Liver (tissue), 9 donors: ENCODE data around the gene PDLIM3. TPM values are rescaled to one million over a fixed set of nuclear protein-coding genes. Genes with fewer than 3 reads are reported as not detected.

Experiments
- DNase-seq: peaks from one replicate; pipeline ENCODE4 v3.0.0-alpha.2; 2017; ENCODE audit warnings: low spot score
- H3K27ac ChIP-seq, 2 donors: one replicate each; pipeline ENCODE4 v1.7.0; 2013; ENCODE audit warnings: inconsistent platforms in 2 of 2, low read length in 2 of 2, control low read depth in 1 of 2, low read depth in 1 of 2, mild to moderate bottlenecking in 1 of 2
- H3K27me3 ChIP-seq, 4 donors: one replicate each; pipeline versions ENCODE4 v1.6.1 to v1.7.0; 2013; ENCODE audit warnings: low read length in 3 of 4, inconsistent platforms in 1 of 4, mild to moderate bottlenecking in 1 of 4, moderate library complexity in 1 of 4; ENCODE audit not compliant: control insufficient read depth in 4 of 4, insufficient read depth in 4 of 4
- H3K36me3 ChIP-seq, 4 donors: one replicate each; pipeline versions ENCODE4 v1.6.1 to v1.7.0; 2013; ENCODE audit warnings: low read length in 3 of 4, mild to moderate bottlenecking in 3 of 4, low read depth in 1 of 4, moderate library complexity in 1 of 4; ENCODE audit not compliant: control insufficient read depth in 4 of 4, insufficient read depth in 3 of 4
- H3K4me1 ChIP-seq, 4 donors: one replicate each; pipeline versions ENCODE4 v1.6.1 to v1.7.0; 2013; ENCODE audit warnings: low read length in 3 of 4, mild to moderate bottlenecking in 3 of 4, moderate library complexity in 1 of 4; ENCODE audit not compliant: control insufficient read depth in 4 of 4, insufficient read depth in 4 of 4
- H3K4me3 ChIP-seq, 3 donors: one replicate each; pipeline versions ENCODE4 v1.6.1 to v1.7.0; 2013; ENCODE audit warnings: low read length in 3 of 3, control low read depth in 1 of 3, low read depth in 1 of 3, mild to moderate bottlenecking in 1 of 3
- H3K9ac ChIP-seq, 2 donors: one replicate each; pipeline ENCODE4 v1.7.0; 2013; ENCODE audit warnings: low read length in 2 of 2, mild to moderate bottlenecking in 2 of 2, moderate library complexity in 2 of 2, control low read depth in 1 of 2, low read depth in 1 of 2
- H3K9me3 ChIP-seq, 4 donors: one replicate each; pipeline versions ENCODE4 v1.6.1 to v1.7.0; 2013; ENCODE audit warnings: low read length in 3 of 4; ENCODE audit not compliant: control insufficient read depth in 4 of 4
- ATF3 ChIP-seq: IDR thresholded peaks from 2 replicates; pipeline ENCODE4 v1.6.1; 2016; ENCODE audit warnings: antibody characterized with exemption
- CTCF ChIP-seq: fragments of 150-350 bp; IDR thresholded peaks from 2 replicates; pipeline ENCODE4 v1.5.1; 2017; ENCODE audit warnings: improper control_type of control experiment, low read depth, low read length; ENCODE audit not compliant: missing input control
- EGR1 ChIP-seq, 2 donors: IDR thresholded peaks; 2 replicates each; pipeline ENCODE4 v1.6.1; 2016 to 2018; ENCODE audit warnings: antibody characterized with exemption in 2 of 2, low read depth in 2 of 2
- FOXA1 ChIP-seq: IDR thresholded peaks from 2 replicates; pipeline ENCODE4 v1.6.1; 2016; ENCODE audit warnings: antibody characterized with exemption
- FOXA2 ChIP-seq: IDR thresholded peaks from 2 replicates; pipeline ENCODE4 v1.6.1; 2016; ENCODE audit warnings: antibody characterized with exemption
- GABPA ChIP-seq, 2 donors: IDR thresholded peaks in 1 of 2; conservative IDR thresholded peaks in 1 of 2; 2 replicates each; pipeline ENCODE4 v1.6.1; 2016; ENCODE audit warnings: antibody characterized with exemption in 2 of 2, mild to moderate bottlenecking in 1 of 2, moderate library complexity in 1 of 2
- HNF4A ChIP-seq, 2 donors: conservative IDR thresholded peaks; 2 replicates each; pipeline ENCODE4 v1.6.1; 2016; ENCODE audit warnings: antibody characterized with exemption in 2 of 2, mild to moderate bottlenecking in 2 of 2
- HNF4G ChIP-seq: IDR thresholded peaks from 2 replicates; pipeline ENCODE4 v1.6.1; 2016; ENCODE audit warnings: antibody characterized with exemption
- JUND ChIP-seq, 2 donors: IDR thresholded peaks; 2 replicates each; pipeline ENCODE4 v1.6.1; 2016; ENCODE audit warnings: antibody characterized with exemption in 2 of 2
- MAX ChIP-seq: IDR thresholded peaks from 2 replicates; pipeline ENCODE4 v1.6.1; 2016; ENCODE audit warnings: antibody characterized with exemption
- NR2F2 ChIP-seq: IDR thresholded peaks from 2 replicates; pipeline ENCODE4 v1.6.1; 2016; ENCODE audit warnings: antibody characterized with exemption
- RAD21 ChIP-seq, 2 donors: IDR thresholded peaks; 2 replicates each; pipeline ENCODE4 v1.6.1; 2016; ENCODE audit warnings: antibody characterized with exemption in 2 of 2, mild to moderate bottlenecking in 2 of 2
- RXRA ChIP-seq, 2 donors: IDR thresholded peaks; 2 replicates each; pipeline ENCODE4 v1.6.1; 2017 to 2018; ENCODE audit warnings: antibody characterized with exemption in 2 of 2, mild to moderate bottlenecking in 1 of 2
- SP1 ChIP-seq: IDR thresholded peaks from 2 replicates; pipeline ENCODE4 v1.6.1; 2018; ENCODE audit warnings: antibody characterized with exemption, mild to moderate bottlenecking
- TAF1 ChIP-seq: conservative IDR thresholded peaks from 2 replicates; pipeline ENCODE4 v1.6.1; 2016; ENCODE audit warnings: antibody characterized with exemption, mild to moderate bottlenecking
- YY1 ChIP-seq: IDR thresholded peaks from 2 replicates; pipeline ENCODE4 v1.6.1; 2016; ENCODE audit warnings: antibody characterized with exemption, mild to moderate bottlenecking
- WGBS: extraction: QIAGEN DNeasy Blood & Tissue Kit; methylation state at CpG from one replicate; pipeline ENCODE4 v1.1.7; 2013; 5-methylcytosine and 5-hydroxymethylcytosine counted together
- polyA plus RNA-seq, 2 donors: library from polyadenylated mRNA; stranded (reverse) in 1 of 2; unstranded in 1 of 2; fragments of 200-250 nt in 1 of 2; fragments of >200 nt in 1 of 2; fragmentation: Nextera tagmentation in 1 of 2; extraction: Ambion mirVana in 1 of 2; gene quantifications; one replicate each; pipeline versions ENCODE4 v1.2.1 to v1.2.3, GENCODE V29; 2013 to 2015
- total RNA-seq, 2 donors: library from RNA; depleted of rRNA; stranded (reverse); fragments of >200 nt; gene quantifications; one replicate each; pipeline ENCODE4 v1.2.3, GENCODE V29; 2014
- TF ChIP-seq, protein P1 (sequence below): IDR thresholded peaks from 2 replicates; pipeline ENCODE4 v1.6.1; 2016; ENCODE audit warnings: antibody characterized with exemption
- TF ChIP-seq, protein P2 (sequence below): IDR thresholded peaks from 2 replicates; pipeline ENCODE4 v1.6.1; 2016; ENCODE audit warnings: antibody characterized with exemption, mild to moderate bottlenecking
- donor health status: healthy.
- donor health status: healthy.
- donor health status: healthy.
- donor health status: healthy.
- donor health status: healthy.

PDLIM3 gene
- total and polyA plus RNA-seq, 4 donors = 0.58 to 8.8 (median 3.3) TPM

GRCh38 chr4:185566425-185566824 is 31.1 kb upstream of the PDLIM3 start:
- Histone ChIP-seq H3K4me3 (no peak overlapping the region), H3K27me3 (no peaks in the 10 kb centered on the region), H3K9me3 (peaks cover 0 to 3% (median 0%) of the 10 kb centered on the region in 4 donors), H3K36me3 (no peaks in the 10 kb centered on the region), H3K4me1 (no peaks in the 10 kb centered on the region), H3K27ac (peak overlapping the region; percentile 45 to 64), H3K9ac (no peak overlapping the region)
- WGBS = 71% methylated on average over 8 of the region's 8 CpGs
- DNase-seq = no peak
- TF ChIP-seq SP1 (no peak), NR2F2 (peak; percentile 6)

- TF ChIP-seq FOXA2 (no peak), GABPA (IDR thresholded peaks at IDR 0.05 in 1 of 2, conservative IDR thresholded peaks at IDR 0.05 in 1 of 2) (no peak), YY1 (no peak)
- no peak overlapping the region for H3K4me3 ChIP-seq
- no peaks in the 10 kb centered on the region for H3K27me3 ChIP-seq
- 90% methylated on average over 3 of the region's 3 CpGs for WGBS
- no peak for DNase-seq
- no peaks in the 10 kb centered on the region for H3K36me3 ChIP-seq
- peaks cover 0 to 3% (median 0%) of the 10 kb centered on the region in 4 donors for H3K9me3 ChIP-seq
- H3K4me1 ChIP-seq = no peaks in the 10 kb centered on the region
- no peak overlapping the region for H3K9ac ChIP-seq
- H3K27ac ChIP-seq = no peak overlapping the region
Observed at GRCh38 chr4:185565696-185566095, 30.4 kb upstream of the PDLIM3 start.

DNA sequence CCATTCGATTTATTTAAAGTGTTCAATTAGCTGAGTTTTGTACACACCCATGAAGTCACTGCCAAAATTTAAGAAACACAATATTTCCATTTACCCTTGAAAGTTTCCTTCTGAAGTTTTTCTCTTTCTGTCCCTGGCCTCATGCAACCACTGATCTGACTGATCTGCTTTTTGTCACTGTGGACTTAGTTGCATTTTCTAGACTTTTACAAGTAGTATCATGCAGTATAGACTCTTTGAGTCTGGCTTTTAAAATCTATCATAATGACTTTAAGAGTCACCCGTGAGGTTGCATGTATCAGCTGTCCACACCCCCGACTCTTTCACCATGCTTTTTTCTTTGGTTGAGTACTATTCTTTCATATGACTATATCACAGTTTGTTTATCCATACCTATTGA is 29.0 kb upstream of the PDLIM3 start:
- H3K4me1 ChIP-seq = no peaks in the 10 kb centered on the region
- H3K9me3 ChIP-seq = peaks cover 0 to 3% (median 0%) of the 10 kb centered on the region in 4 donors
- no peaks in the 10 kb centered on the region for H3K27me3 ChIP-seq
- WGBS = 93% methylated on average over 3 of the region's 3 CpGs
- no peak overlapping the region for H3K9ac ChIP-seq
- no peaks in the 10 kb centered on the region for H3K36me3 ChIP-seq
- TF ChIP-seq NR2F2 (no peak), HNF4G (no peak), RAD21 (IDR thresholded peaks at IDR 0.05) (no peak), FOXA2 (no peak), JUND (IDR thresholded peaks at IDR 0.05) (no peak), YY1 (no peak), MAX (no peak), TAF1 (no peak), ATF3 (no peak), HNF4A (conservative IDR thresholded peaks at IDR 0.05) (no peak), CTCF (no peak), EGR1 (IDR thresholded peaks at IDR 0.05; ENCODE audit: low read depth in 2 of 2) (no peak), SP1 (no peak), GABPA (IDR thresholded peaks at IDR 0.05 in 1 of 2, conservative IDR thresholded peaks at IDR 0.05 in 1 of 2) (no peak), FOXA1 (no peak), RXRA (IDR thresholded peaks at IDR 0.05) (no peak)
- TF ChIP-seq, protein P1, sequence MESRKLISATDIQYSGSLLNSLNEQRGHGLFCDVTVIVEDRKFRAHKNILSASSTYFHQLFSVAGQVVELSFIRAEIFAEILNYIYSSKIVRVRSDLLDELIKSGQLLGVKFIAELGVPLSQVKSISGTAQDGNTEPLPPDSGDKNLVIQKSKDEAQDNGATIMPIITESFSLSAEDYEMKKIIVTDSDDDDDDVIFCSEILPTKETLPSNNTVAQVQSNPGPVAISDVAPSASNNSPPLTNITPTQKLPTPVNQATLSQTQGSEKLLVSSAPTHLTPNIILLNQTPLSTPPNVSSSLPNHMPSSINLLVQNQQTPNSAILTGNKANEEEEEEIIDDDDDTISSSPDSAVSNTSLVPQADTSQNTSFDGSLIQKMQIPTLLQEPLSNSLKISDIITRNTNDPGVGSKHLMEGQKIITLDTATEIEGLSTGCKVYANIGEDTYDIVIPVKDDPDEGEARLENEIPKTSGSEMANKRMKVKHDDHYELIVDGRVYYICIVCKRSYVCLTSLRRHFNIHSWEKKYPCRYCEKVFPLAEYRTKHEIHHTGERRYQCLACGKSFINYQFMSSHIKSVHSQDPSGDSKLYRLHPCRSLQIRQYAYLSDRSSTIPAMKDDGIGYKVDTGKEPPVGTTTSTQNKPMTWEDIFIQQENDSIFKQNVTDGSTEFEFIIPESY = no peak
- TF ChIP-seq, protein P2, sequence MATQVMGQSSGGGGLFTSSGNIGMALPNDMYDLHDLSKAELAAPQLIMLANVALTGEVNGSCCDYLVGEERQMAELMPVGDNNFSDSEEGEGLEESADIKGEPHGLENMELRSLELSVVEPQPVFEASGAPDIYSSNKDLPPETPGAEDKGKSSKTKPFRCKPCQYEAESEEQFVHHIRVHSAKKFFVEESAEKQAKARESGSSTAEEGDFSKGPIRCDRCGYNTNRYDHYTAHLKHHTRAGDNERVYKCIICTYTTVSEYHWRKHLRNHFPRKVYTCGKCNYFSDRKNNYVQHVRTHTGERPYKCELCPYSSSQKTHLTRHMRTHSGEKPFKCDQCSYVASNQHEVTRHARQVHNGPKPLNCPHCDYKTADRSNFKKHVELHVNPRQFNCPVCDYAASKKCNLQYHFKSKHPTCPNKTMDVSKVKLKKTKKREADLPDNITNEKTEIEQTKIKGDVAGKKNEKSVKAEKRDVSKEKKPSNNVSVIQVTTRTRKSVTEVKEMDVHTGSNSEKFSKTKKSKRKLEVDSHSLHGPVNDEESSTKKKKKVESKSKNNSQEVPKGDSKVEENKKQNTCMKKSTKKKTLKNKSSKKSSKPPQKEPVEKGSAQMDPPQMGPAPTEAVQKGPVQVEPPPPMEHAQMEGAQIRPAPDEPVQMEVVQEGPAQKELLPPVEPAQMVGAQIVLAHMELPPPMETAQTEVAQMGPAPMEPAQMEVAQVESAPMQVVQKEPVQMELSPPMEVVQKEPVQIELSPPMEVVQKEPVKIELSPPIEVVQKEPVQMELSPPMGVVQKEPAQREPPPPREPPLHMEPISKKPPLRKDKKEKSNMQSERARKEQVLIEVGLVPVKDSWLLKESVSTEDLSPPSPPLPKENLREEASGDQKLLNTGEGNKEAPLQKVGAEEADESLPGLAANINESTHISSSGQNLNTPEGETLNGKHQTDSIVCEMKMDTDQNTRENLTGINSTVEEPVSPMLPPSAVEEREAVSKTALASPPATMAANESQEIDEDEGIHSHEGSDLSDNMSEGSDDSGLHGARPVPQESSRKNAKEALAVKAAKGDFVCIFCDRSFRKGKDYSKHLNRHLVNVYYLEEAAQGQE = no peak
- no peak for DNase-seq
- no peak overlapping the region for H3K27ac ChIP-seq
- no peak overlapping the region for H3K4me3 ChIP-seq
